ENCODE data around the gene TMEM135. TPM values are rescaled to one million over a fixed set of nuclear protein-coding genes. Genes with fewer than 3 reads are reported as not detected.
"Not testable (repeated sequence)": the region's sequence is repeated elsewhere in the genome, so short reads cannot be mapped to it uniquely, and the experiment has no call there.

Gene TMEM135
- total RNA-seq, 2 donors from 2014 or later, result 23.9 to 25.3 TPM

- ATAC-seq, result no peak
- Mint-ChIP-seq H3K4me3 (no peak overlapping the region), H3K27ac (no peak overlapping the region), H3K27me3 (peaks cover 28% of the 10 kb centered on the region), H3K4me1 (peaks cover 2% of the 10 kb centered on the region), H3K36me3 (ENCODE audit: low read depth) (no peaks in the 10 kb centered on the region)
- no peak for DNase-seq
- no peaks in the 10 kb centered on the region for H3K9me3 ChIP-seq (ENCODE audit: control insufficient read depth, low read length, poor library complexity, severe bottlenecking)
These were observed 31.7 kb upstream of the TMEM135 start for GRCh38 chr11:87006035-87006434.

- ATAC-seq, result no peak
- Mint-ChIP-seq H3K27me3 (peaks cover 28% of the 10 kb centered on the region), H3K4me3 (no peak overlapping the region), H3K27ac (no peak overlapping the region), H3K36me3 (ENCODE audit: low read depth) (no peaks in the 10 kb centered on the region), H3K4me1 (peaks cover 2% of the 10 kb centered on the region)
- no peak for DNase-seq
- no peaks in the 10 kb centered on the region for H3K9me3 ChIP-seq (ENCODE audit: control insufficient read depth, low read length, poor library complexity, severe bottlenecking)
These were observed 29.8 kb upstream of the TMEM135 start for GRCh38 chr11:87007963-87008362.

- ATAC-seq (no peak), DNase-seq (no peak)
- no peaks in the 10 kb centered on the region for H3K36me3 Mint-ChIP-seq (ENCODE audit: low read depth)
- H3K4me3 Mint-ChIP-seq, result no peak overlapping the region
- H3K27me3 Mint-ChIP-seq, result peaks cover 15% of the 10 kb centered on the region
- H3K27ac Mint-ChIP-seq, result no peak overlapping the region
- H3K4me1 Mint-ChIP-seq, result peaks cover 2% of the 10 kb centered on the region
- no peaks in the 10 kb centered on the region for H3K9me3 ChIP-seq (ENCODE audit: control insufficient read depth, low read length, poor library complexity, severe bottlenecking)
These were observed 25.6 kb upstream of the TMEM135 start for GRCh38 chr11:87012089-87012488.

GRCh38 chr11:87012673-87013072, 25.1 kb upstream of the TMEM135 start:
- peaks cover 2% of the 10 kb centered on the region for H3K4me1 Mint-ChIP-seq
- DNase-seq, result no peak
- no peaks in the 10 kb centered on the region for H3K36me3 Mint-ChIP-seq (ENCODE audit: low read depth)
- ATAC-seq, result no peak
- H3K27me3 Mint-ChIP-seq, result peaks cover 12% of the 10 kb centered on the region
- H3K27ac Mint-ChIP-seq, result peak overlapping the region; percentile 14
- H3K9me3 ChIP-seq (ENCODE audit: control insufficient read depth, low read length, poor library complexity, severe bottlenecking), result no peaks in the 10 kb centered on the region
- no peak overlapping the region for H3K4me3 Mint-ChIP-seq

GRCh38 chr11:87013912-87014825, 23.6 kb upstream of the TMEM135 start:
- Mint-ChIP-seq H3K4me3 (no peak overlapping the region), H3K4me1 (peaks cover 2% of the 10 kb centered on the region), H3K27me3 (peaks cover 14% of the 10 kb centered on the region), H3K36me3 (ENCODE audit: low read depth) (no peaks in the 10 kb centered on the region), H3K27ac (no peak overlapping the region)
- no peaks in the 10 kb centered on the region for H3K9me3 ChIP-seq (ENCODE audit: control insufficient read depth, low read length, poor library complexity, severe bottlenecking)
- no peak for ATAC-seq
- DNase-seq, result no peak

GRCh38 chr11:87015645-87016044, 22.1 kb upstream of the TMEM135 start:
- DNase-seq (no peak), ATAC-seq (no peak)
- H3K36me3 Mint-ChIP-seq (ENCODE audit: low read depth), result no peaks in the 10 kb centered on the region
- H3K4me1 Mint-ChIP-seq, result no peaks in the 10 kb centered on the region
- H3K4me3 Mint-ChIP-seq, result no peak overlapping the region
- peaks cover 14% of the 10 kb centered on the region for H3K27me3 Mint-ChIP-seq
- no peaks in the 10 kb centered on the region for H3K9me3 ChIP-seq (ENCODE audit: control insufficient read depth, low read length, poor library complexity, severe bottlenecking)
- H3K27ac Mint-ChIP-seq, result no peak overlapping the region

GRCh38 chr11:87019613-87020271, 18.0 kb upstream of the TMEM135 start:
- DNase-seq, result no peak
- Mint-ChIP-seq H3K27ac (no peak overlapping the region), H3K27me3 (peaks cover 41% of the 10 kb centered on the region), H3K36me3 (ENCODE audit: low read depth) (peaks cover 3% of the 10 kb centered on the region), H3K4me3 (no peak overlapping the region), H3K4me1 (no peaks in the 10 kb centered on the region)
- no peak for ATAC-seq
- H3K9me3 ChIP-seq (ENCODE audit: control insufficient read depth, low read length, poor library complexity, severe bottlenecking), result no peaks in the 10 kb centered on the region

- H3K27me3 Mint-ChIP-seq, result peaks cover 41% of the 10 kb centered on the region
- H3K27ac Mint-ChIP-seq, result no peak overlapping the region
- H3K36me3 Mint-ChIP-seq (ENCODE audit: low read depth), result peaks cover 3% of the 10 kb centered on the region
- H3K9me3 ChIP-seq (ENCODE audit: control insufficient read depth, low read length, poor library complexity, severe bottlenecking), result no peaks in the 10 kb centered on the region
- no peak for ATAC-seq
- DNase-seq, result no peak
- no peaks in the 10 kb centered on the region for H3K4me1 Mint-ChIP-seq
- H3K4me3 Mint-ChIP-seq, result no peak overlapping the region
These were observed 17.4 kb upstream of the TMEM135 start for GRCh38 chr11:87020336-87020735.

GRCh38 chr11:87020764-87021365, 16.9 kb upstream of the TMEM135 start:
- DNase-seq (no peak), ATAC-seq (no peak)
- H3K4me1 Mint-ChIP-seq, result no peaks in the 10 kb centered on the region
- H3K9me3 ChIP-seq (ENCODE audit: control insufficient read depth, low read length, poor library complexity, severe bottlenecking), result no peaks in the 10 kb centered on the region
- H3K27me3 Mint-ChIP-seq, result peaks cover 41% of the 10 kb centered on the region
- peaks cover 3% of the 10 kb centered on the region for H3K36me3 Mint-ChIP-seq (ENCODE audit: low read depth)
- H3K27ac Mint-ChIP-seq, result no peak overlapping the region
- no peak overlapping the region for H3K4me3 Mint-ChIP-seq

- no peaks in the 10 kb centered on the region for H3K9me3 ChIP-seq (ENCODE audit: control insufficient read depth, low read length, poor library complexity, severe bottlenecking)
- Mint-ChIP-seq H3K4me1 (no peaks in the 10 kb centered on the region), H3K27ac (no peak overlapping the region), H3K4me3 (no peak overlapping the region), H3K36me3 (ENCODE audit: low read depth) (peaks cover 3% of the 10 kb centered on the region), H3K27me3 (peaks cover 34% of the 10 kb centered on the region)
- DNase-seq (no peak), ATAC-seq (no peak)
These were observed 15.5 kb upstream of the TMEM135 start for GRCh38 chr11:87022254-87022653.

- peaks cover 34% of the 10 kb centered on the region for H3K27me3 Mint-ChIP-seq
- ATAC-seq (no peak), DNase-seq (no peak)
- H3K4me1 Mint-ChIP-seq, result no peaks in the 10 kb centered on the region
- no peaks in the 10 kb centered on the region for H3K9me3 ChIP-seq (ENCODE audit: control insufficient read depth, low read length, poor library complexity, severe bottlenecking)
- H3K36me3 Mint-ChIP-seq (ENCODE audit: low read depth), result peaks cover 3% of the 10 kb centered on the region
- no peak overlapping the region for H3K27ac Mint-ChIP-seq
- H3K4me3 Mint-ChIP-seq, result no peak overlapping the region
These were observed 15.0 kb upstream of the TMEM135 start for GRCh38 chr11:87022738-87023137.

- H3K4me1 Mint-ChIP-seq, DNase-seq, H3K27ac Mint-ChIP-seq: not testable (repeated sequence)
These were observed 11.3 kb upstream of the TMEM135 start for GRCh38 chr11:87026415-87026814.

GRCh38 chr11:87030458-87031054, 7.2 kb upstream of the TMEM135 start:
- H3K9me3 ChIP-seq (ENCODE audit: control insufficient read depth, low read length, poor library complexity, severe bottlenecking), result no peaks in the 10 kb centered on the region
- peak overlapping the region; percentile 69 for H3K4me3 Mint-ChIP-seq
- H3K4me1 Mint-ChIP-seq, result peaks cover 6% of the 10 kb centered on the region
- DNase-seq (no peak), ATAC-seq (peak; percentile 63)
- no peak overlapping the region for H3K27ac Mint-ChIP-seq
- peaks cover 5% of the 10 kb centered on the region for H3K27me3 Mint-ChIP-seq
- H3K36me3 Mint-ChIP-seq (ENCODE audit: low read depth), result no peaks in the 10 kb centered on the region

More at GRCh38 chr11:87026415-87026814, 11.3 kb upstream of the TMEM135 start:
- ATAC-seq; H3K4me3 Mint-ChIP-seq; H3K9me3 ChIP-seq (ENCODE audit: control insufficient read depth, low read length, poor library complexity, severe bottlenecking); H3K36me3 Mint-ChIP-seq (ENCODE audit: low read depth): not testable (repeated sequence)
- H3K27me3 Mint-ChIP-seq, result peaks cover 26% of the 10 kb centered on the region

Data from T-helper 17 cell (primary cell).